COR-L47 (cell line): ENCODE results near the gene ANKRD37.
"Not testable (repeated sequence)": the region's sequence is repeated elsewhere in the genome, so short reads cannot be mapped to it uniquely, and the experiment has no call there.

ENCODE experiments used
- DNase-seq: peaks from one replicate; lab custom pipeline; 2025; lab: John Stamatoyannopoulos, UW

Gene ANKRD37, protein sequence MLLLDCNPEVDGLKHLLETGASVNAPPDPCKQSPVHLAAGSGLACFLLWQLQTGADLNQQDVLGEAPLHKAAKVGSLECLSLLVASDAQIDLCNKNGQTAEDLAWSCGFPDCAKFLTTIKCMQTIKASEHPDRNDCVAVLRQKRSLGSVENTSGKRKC

DNA sequence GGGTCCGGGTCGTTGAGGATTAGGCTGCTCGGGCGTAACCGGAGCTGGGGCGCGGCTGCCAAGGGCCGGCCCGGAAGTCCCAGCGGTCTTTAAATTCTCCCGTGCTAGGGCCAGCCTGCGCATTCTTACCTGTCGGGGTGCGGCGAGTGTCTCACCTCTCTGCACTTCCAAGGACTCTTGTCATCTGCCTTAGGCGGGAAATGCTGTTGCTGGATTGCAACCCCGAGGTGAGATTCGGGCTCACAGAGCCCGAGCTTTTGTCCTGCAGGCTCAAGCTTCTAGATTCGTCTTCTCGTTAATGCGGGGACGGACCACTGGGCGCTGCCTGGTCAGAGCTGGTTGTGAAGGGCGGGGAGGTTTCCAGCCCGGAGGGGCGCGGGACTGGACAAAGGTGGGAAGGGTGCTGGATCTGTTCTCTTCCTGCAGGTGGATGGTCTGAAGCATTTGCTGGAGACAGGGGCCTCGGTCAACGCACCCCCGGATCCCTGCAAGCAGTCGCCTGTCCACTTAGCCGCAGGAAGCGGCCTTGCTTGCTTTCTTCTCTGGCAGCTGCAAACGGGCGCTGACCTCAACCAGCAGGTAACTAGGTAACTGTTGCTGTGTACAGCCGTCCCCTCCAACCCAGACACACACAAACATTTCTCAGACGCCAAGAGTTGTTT lies at the start of gene ANKRD37:
ANKRD37 (plus strand) TSS at position 118 of the 662 bp plus-strand sequence; CDS start at position 201, 83 bp downstream.
- DNase-seq: peak; percentile 64

DNA sequence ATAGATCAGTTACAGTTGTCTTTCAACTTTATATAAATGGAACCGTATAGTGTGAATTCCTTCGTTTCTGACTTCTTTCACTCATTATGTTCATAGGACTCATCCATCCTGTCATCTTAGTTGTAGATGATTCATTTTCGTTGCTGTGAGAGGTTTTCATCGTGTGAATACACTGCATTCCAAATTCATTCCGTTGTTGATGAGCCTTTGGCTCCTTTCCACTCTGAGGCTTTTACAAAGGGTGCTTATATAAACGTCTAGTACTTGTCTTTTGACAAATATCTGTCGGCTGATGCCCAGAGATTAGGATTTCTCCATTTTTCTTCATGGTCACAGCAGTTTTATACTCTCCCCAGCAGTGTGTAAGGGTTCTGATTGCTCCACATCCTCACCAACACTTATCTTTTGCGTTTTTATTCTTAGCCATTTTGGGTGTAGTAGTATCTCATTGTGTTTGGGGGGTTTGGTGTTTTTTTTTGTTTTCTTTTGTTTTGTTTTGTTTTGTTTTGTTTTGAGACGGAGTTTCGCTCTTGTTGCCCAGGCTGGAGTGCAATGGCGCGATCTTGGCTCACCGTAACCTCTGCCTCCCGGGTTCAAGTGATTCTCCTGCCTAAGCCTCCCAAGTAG lies 49.6 kb upstream of the ANKRD37 start:
- no peak for DNase-seq

DNA sequence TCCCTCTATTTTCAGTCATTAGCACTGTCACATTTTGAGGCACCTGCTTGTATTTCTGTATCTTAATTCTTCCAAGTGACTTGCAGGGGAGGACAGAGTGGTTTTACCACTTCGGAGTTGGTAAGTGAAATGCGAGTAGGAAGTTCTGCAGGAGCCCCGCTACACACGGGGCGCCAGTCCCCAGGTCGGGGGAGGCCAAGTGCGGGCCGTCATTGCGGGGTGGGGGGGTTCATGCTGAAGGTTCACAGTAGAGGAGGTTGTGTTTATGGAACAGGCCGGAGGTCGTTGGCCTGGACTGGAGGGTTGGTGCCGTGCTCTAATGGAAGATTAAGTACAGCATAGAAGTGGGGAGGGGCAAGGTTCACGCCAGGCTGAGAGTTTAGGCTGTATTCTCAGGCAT lies 45.0 kb upstream of the ANKRD37 start:
- DNase-seq: no peak

DNA sequence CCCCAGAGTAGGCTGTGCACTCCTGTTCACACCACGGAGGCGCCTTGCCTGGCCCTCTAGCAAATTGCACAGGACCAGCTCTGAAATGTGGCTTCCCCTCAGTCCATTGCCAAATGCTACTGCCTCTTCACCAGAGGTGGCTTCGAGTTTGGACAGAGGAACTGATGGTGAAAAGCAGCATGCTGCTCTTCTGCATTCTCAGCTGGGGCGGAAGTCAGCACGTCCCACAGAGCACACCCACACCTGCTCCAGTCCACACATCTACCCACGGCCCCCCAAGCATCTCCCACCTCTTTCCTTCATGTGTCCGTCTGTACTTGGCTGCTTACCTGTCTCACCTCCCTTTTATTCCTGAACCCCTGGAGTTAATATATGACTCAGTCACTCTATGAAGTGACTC lies 44.4 kb upstream of the ANKRD37 start:
- DNase-seq: no peak

DNA sequence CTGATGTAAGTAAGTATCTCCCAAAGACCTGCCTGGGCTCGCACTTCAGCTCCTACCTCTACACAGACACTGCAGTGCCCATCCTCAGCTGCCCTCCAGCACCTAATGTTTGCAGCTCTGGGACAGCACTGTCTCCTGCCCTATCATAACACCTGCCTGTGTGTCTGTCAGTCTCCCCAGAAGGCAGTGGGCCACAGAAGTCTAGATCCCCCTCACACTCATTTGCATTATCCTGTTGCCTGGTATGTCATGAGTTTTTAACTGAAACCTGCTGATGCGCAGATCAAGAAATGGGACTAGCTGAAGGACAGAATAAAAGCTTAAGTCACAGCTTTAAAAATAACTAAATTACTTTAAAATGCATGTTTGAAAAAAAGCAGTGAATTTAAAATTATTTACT lies 43.9 kb upstream of the ANKRD37 start:
- no peak for DNase-seq

DNA sequence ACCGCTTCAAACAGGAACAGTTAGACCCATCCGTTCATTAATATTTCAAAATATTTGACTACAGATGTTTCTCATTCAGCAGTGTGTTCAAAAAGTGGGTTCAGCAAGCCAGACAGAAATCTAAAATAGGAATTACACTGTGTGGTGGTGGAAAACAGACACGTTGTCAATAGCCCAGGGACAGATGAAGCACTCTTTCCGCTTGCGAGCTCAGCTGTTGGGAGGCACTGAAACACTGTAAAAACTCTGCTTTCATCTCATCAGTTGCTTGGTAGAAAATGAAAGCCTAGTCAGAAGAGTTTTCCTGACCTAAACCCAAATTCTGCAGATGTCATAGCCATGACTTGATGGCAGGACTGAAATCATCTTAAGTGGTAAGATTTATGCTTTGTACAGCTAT lies 39.4 kb upstream of the ANKRD37 start:
- no peak for DNase-seq

DNA sequence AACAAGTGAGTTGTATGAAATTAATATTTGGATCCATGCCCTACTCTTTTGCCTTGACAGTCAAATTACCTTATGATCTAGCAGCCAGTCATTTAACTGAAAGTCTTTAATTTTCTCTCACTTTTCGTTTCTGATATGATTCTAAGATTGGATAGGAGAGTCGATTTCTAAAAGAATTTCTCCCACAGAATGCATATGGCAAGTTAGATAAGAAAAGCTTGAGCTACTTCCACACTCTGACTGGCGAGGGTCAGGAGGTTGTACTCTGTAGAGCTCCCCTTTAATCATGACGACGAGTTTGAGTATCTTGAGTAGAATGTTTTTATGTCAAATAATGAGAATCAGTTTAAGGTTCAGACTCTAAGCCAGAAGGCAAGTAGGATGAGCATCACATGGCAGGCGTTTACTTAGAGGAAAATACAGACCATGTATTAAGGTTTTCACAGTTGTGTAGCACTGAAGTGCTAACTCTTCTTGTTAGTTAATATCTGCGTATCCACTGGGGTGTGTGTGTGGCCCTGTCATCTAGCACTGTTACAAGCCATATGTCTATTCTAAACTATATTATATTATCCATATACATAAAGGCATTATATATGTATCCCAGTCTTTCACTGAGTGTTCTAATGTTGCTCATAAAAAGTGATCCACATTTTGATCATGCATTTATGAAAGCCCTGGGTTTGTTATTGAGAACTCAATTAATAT lies 38.8 kb upstream of the ANKRD37 start:
- no peak for DNase-seq

DNA sequence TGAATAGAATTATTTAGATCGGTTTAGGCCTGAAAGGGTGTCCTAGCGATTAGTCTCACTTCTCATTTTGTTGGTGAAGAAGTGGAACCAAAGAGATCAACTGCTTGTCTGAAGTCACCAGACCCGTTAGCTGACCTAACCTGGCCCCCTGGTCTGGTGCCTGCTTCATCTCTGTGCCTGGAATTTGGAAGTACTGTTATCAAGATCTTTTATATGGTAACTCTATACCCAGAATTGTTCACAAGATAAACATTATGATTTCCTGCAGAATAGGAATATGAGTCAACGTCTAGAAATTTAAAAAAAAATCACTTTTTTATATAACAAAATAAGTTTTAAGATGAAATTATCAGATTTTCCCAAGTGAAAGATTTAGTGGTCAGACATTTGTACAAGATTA lies 38.1 kb upstream of the ANKRD37 start:
- no peak for DNase-seq

DNA sequence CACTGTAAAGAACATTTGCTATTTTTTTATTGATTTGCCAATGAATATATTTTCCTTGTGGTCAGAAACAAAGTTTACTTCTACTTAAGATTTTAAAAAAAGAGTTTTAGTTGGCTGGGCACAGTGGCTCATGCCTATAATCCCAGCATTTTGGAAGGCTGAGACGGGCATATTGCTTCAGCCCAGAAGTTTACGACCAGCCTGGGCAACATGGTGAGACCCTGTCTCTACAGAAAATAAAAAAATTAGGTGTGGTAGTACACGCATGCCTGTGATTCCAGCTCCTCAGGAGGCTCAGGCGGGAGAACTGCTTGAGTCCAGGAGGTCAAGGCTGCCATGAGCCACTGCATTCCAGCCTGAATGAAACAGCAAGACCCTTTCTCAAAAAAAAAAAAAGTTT lies 37.7 kb upstream of the ANKRD37 start:
- no peak for DNase-seq

DNA sequence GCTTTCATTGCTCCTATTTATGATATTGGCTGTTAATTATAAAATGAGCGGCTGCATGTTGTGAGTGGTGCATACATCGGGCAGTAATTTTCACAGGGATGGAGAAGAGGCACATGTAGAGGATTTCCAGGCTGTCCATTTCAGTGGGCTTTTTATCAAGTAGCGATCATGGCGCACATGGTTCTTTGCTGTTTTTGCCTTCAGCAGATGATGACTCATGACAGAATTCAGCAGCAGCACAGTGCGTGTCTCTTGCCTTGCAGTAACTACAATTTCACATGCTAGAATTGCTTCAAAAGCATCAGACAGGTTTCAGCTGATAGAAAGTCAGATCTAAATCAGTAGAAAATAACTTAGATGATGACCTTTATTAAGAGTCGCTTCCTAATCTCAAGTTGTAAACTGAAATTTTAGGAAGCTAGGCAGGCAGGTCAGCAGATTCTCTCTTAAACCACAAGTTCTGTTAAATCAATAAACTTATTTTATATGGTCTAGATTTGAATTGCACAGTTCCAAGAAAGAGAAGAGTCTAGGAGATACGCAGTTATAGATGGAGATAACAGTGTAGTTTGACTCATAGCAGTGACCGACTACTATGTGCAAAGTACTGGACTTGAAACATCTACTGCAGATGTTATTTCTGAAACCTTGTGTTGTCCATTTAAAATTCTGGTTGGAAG lies 36.7 kb upstream of the ANKRD37 start:
- no peak for DNase-seq

DNA sequence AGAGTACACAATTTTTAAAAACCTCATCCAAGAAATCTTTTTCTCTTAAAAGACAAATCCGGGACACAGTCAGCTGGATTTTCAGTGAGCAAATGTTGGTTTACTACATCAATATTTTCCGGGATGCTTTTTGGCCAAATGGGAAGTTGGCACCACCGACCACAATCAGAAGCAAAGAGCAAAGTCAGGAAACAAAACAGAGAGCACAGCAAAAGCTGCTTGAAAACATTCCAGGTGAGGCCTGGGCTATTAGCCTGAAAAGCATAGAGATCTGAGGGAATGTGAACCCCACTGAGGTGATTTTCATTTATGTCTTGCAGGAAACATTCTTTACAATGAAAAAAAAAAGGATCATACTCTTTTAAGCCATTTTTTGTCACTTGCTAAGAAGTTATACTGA lies 34.8 kb upstream of the ANKRD37 start:
- DNase-seq: no peak

DNA sequence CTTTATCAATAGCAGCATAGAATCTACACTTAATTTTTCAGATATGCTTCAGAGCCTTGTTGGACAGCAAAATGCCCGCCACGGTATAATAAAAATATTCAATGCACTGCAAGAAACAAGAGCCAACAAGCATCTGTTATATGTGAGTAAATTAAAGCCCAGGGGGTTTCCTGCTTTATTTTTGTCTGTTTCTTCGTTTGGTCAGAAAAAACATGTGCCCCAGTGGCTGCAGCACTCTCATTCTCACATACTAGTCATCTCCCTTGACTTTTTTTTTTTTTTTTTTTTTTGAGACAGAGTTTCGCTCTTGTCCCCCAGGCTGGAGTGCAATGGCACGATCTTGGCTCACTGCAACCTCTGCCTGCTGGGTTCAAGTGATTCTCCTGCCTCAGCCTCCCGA lies 34.1 kb upstream of the ANKRD37 start:
- DNase-seq: not testable (repeated sequence)

DNA sequence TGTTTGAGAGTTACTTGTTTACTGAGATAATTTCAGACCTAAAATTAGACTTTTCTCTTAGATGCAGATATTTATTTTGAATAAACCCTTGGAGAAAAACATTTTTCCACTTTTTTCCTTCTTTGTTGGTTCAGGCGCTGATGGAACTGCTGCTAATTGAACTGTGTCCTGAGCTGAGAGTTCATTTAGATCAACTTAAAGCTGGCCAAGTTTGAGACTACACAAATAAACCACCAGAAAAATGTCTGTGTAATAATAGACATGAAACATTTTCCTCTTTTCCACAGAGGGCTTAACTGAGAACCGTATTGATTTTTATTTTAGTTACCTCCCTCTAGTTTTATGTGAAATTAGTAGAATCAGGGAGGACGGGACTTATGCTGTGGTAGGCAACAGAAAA lies 33.4 kb upstream of the ANKRD37 start:
- no peak for DNase-seq

DNA sequence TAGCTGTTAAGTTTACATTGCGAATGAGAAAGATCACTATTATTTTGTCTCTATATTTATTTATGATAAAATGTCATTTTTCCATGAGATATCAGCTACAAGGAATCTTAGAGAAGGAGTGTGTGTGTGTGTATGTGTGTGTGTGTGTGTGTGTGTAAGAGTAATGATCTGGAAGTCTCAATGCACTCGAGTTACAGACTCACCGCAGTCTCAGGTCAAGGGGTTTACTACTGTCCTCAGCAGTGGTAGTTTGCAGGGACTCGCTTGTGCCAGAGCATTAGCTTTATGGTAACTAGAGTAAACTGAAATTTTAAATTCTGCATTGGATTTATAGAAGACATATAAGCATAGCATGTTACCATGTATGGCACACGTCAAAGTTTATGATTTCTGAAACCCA lies 31.8 kb upstream of the ANKRD37 start:
- DNase-seq: no peak

DNA sequence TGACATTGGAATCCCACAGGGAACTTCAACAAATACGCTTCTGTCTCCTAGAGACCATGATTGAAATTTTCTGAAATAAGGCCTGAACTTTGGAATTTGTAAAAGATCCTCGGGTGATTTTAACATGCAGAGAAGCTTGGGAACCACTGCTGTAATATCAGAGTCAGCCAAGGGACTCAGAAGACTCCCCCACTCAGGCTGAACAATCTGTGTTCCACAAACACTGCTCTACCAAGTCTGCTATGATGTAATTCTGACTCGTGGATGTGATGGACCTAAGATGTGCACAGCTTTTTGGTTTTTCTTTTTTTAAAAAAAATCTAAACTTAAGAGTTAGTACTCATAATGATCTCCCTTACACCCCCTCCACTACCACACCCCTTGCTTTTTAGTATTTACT lies 26.9 kb upstream of the ANKRD37 start:
- no peak for DNase-seq

DNA sequence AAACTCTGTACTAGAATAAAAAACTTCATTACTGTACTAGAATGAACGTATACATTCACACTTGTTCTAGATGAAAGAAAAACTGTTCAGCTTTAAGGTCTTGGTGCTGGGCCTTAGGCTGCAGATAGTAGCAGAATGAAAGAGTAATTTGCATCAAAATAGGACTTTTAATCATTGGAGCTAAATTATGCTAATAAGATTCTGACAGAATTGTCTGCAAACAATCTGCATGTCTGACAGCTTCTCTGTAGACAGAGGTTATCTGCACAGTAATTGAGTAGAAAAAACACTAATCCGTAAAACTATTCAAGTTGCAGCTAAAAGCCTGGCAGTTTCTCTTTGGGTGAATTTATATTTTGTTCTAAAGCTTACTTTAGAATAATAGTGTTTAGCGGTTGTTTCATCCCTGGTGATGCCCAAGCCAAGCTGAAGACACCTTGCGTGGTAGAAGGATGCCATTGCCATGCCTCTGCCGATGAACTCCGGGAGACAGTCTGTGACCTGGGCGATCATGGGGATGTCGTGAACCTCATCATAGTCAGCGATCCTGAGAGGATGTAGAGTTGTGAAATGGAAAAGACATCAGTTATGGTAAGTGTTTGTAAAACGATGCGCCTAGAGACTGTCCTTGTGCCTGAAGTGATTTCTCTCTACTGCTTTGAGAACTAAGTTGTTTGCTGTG lies 26.2 kb upstream of the ANKRD37 start:
- DNase-seq: no peak

DNA sequence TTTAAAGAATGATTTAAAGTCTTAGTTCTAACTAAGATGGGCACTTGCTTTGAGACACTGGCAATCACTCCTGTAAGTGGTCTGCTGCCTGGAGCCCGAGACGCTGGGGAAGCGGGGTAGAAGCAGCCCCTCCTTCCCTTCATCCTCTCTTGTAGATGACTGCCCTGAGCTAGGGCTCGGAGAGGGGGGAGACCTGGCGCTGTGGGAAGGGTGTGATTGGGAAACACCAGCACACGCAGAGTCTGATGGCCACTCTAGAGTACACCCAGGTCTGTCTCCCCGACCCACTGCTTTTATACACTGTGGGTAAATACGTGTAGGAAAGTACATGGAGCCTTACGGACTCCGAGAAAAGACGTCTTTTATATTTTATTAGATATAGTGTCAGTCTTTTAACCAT lies 24.9 kb upstream of the ANKRD37 start:
- DNase-seq: no peak

DNA sequence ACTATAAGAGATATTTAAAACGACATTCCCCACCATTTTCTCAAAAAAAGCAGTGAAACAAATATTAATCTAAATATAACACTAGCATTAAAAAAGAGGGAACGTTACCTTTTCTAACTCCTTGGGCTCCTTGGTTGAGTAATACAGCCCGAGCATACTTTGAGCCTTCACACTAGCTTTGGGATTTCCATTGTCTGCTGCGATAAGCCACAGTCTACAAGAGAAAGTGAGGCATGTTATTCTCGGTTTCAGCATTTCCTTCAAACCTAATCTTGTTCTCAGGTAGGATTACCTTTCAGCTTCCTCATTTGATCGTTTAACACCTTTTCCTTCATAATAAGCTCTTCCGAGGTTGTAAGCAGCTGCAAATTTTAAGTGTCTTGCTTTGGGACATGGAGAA lies 22.6 kb upstream of the ANKRD37 start:
- no peak for DNase-seq

DNA sequence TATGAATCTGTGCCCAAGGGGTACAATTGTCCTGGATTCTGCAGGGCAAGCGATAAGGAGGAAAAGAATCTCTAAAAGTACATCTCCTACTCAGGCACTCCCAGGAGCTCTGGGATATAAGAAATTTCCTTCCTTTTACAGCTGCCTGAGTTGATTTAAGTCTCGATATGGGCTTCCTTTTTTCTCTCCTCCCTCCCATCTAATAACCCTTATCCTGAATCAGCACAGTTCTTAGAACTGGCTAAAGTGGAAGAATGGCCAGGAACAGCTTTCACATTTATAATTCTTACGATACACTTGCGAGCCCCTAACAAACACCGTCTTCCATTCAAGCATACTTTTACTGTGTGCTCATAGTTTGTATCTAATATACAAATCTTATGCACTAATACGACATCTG lies 22.1 kb upstream of the ANKRD37 start:
- no peak for DNase-seq

DNA sequence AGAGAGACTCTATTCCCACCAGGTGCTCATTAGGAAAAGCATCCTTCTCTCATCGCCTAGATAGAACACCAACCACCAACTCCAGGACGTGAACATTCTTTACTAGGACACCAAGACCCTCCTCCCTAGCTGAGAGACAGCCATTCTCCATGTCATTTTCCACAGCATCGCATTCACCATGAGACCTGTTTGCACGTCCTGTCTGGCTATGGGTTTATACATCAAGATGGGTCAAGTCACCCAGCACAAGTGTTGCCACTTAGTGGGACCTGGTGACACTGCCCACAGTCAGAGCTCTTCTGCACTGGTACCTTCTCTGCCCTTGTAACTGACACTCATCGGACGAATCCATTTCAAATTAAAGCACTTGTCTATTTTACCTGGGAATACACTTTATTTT lies 18.4 kb upstream of the ANKRD37 start:
- no peak for DNase-seq

DNA sequence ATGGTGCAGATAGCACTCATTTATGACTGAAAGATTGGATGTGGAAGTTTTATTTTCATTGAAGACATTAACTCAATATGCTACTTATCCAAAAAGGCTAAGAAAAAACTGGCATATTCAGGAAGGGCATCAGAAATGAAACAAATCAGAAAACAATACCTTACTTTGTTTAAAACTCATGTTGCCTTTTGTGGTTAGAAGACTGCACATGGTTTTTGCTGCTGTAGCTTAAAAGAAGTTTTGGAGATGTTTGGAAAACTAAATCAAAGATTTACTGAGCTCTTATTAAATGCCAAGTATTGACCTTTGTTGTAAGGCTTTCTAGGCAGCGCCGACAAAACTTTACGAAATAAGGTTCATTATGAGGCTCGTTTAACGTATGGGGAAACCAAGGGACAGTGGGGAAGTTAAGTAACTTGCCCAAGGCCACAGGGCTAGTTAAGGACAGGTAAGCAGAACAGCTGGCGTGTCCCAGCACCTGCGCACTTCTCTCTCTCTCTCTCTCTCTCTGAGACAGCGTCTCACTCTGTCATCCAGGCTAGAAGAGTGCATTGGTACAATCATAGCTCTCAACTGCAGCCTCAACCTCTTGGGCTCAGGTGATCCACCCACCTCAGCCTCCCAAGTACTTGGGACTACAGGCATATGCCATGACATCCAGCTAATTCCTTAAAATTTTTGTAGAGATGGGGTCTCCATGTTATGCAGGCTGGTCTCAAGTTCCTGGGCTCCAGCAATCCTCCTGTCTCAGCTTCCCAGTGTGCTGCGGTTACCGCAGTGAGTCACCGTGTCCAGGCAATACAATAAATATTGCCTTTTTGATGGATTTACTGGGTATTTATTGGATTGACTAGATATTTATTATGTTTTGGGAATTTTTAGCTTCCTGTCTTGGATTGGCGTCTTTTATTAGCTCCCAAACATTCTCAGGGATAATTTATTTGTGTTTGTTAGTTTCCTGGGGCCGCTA lies 17.0 kb upstream of the ANKRD37 start:
- DNase-seq: no peak
